HG03060 (cell line): Measurements from ENCODE around the gene EDDM3A.
"Not testable (repeated sequence)": the region's sequence is repeated elsewhere in the genome, so short reads cannot be mapped to it uniquely, and the experiment has no call there.

ENCODE experiments used
- ATAC-seq: cut with Tn5 transposase; IDR thresholded peaks from one replicate; pipeline ENCODE4 v1.9.1; 2021; ENCODE audit warnings: low read depth, moderate number of reproducible peaks; ENCODE audit not compliant: unreplicated experiment

The EDDM3A gene, protein sequence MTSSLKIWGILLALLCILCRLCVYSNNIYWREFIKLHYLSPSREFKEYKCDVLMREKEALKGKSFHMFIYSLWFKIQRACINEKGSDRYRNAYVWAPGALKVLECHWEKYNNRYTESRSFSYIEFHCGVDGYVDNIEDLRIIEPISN

GRCh38 chr14:20745571-20746358 is at the start of gene EDDM3A:
TSS of gene EDDM3A (plus strand) at chr14:20745887. CDS start at chr14:20747581, 1,694 bp downstream.
- ATAC-seq = no peak

- ATAC-seq = no peak
Measured at GRCh38 chr14:20696764-20697163, 48.9 kb upstream of the EDDM3A start.

DNA sequence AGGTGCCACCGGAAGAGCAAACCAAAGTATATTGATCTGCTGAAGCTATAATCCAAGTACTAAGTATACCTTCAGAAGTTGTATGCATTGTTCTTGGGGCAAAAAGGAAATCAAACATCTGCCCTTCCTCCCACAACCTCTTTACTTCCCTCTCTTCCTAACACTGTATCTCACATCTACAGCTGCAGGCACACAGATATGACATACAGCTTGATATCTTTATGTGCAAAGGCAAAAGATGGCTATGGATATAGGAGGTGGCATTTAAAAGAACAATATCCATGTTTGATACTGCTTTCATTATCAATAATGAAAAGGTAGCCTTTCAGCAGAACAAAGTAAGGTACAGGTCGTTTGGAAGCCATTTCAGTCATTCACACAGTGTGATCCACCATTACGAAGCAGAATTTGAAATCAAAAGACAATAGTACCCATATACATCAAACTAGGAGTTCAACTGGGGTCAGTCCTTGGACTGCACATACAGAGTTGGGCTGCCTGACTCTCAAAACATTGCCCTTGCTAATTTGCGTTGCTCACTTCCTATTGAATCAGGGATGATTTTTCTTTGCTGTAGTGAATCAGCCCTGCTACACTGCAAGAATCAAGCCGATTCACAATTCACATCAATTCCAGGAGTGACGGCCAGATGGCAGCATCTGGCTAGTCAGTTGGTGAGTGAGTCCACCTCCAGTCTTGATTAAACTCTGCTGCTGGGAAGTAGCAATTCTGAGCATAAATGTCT is 48.2 kb upstream of the EDDM3A start:
- ATAC-seq = no peak

- ATAC-seq = no peak
Measured at GRCh38 chr14:20698018-20698329, 47.7 kb upstream of the EDDM3A start.

GRCh38 chr14:20698934-20699333 is 46.8 kb upstream of the EDDM3A start:
- ATAC-seq = no peak

- no peak for ATAC-seq
Measured at GRCh38 chr14:20699931-20700330, 45.8 kb upstream of the EDDM3A start.

DNA sequence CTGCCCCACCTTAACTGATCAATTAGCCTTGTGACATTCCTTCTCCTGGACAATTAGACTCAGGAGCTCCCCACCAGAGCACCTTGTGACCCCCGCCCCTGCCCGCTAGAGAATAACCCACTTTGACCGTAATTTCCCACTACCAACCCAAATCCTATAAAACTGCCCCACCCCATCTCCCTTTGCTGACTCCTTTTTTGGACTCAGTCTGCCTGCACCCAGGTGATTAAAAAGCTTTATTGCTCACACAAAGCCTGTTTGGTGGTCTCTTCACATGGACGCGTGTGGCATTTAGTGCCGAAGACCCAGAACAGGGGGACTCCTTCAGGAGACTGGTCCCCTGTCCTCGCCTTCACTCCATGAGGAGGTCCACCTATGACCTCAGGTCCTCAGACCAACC is 44.7 kb upstream of the EDDM3A start:
- ATAC-seq = not testable (repeated sequence)

DNA sequence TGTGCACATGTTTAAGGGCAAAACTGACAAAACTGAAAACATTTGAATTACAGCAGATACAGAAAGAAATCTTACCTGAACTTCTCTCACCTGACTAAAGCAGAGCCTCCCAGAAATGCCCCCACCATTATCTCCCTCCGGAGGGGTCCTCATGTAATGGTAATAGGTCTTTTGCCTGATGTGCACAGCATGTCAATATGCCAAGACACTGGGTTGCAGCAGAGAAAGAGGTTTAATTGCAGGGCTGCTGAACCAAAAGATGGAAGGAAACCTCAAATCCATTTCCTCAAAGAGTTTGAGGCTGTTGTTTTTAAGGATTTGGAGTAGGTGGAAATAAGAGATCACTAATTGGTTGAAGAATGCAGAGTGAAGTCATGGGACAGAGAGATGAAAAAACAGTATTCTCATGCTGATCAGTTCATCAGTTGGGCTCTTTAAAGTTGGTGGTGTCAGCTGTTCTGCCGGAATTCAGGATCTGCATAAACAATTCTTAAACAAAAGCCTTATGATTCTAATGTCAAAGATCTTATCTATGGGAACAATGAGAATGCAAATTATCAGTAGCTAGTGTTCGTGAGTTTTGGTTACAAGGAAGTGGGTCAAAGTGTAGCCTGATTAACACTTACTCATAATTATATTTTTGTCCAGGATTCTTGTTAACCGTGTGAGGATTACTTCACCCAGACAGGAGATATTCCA is 38.9 kb upstream of the EDDM3A start:
- no peak for ATAC-seq

DNA sequence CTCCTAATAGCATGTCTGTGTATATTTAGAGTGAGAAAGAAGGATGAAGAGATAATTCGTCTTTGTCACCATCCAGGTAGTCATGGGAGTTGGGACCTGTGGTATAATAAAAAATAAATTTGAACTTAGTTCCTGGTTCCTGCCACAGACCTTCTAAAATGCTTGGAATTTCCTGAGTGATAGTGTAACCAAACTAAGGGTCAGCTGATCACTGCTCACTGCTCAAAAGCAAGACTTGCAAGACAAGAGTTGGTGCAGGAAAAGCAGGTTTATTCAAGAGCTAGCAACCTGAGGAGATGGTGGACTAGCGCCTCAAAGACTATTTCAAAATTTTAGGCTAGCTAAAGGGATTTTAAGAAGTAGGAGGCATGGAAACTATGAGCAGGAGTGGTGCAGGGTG is 38.1 kb upstream of the EDDM3A start:
- no peak for ATAC-seq

DNA sequence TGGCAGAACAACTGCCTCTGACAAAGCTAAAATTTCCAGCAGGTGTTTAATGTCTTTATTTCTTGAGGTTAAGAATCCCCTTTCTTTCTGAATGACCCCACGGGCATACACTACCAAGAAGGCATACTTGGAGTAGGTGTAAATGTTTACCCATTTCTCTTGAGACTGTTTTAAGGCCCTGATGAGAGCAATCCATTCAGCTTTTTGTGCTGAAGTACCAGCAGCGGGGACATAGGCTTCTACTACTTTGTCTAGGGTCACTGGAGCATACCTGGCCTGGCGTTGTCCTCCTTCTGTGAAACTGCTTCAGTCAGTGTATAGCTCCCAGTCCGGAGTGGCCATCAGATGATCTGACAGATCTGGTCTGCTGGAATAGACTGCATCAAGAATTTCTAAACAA is 34.4 kb upstream of the EDDM3A start:
- ATAC-seq = no peak

DNA sequence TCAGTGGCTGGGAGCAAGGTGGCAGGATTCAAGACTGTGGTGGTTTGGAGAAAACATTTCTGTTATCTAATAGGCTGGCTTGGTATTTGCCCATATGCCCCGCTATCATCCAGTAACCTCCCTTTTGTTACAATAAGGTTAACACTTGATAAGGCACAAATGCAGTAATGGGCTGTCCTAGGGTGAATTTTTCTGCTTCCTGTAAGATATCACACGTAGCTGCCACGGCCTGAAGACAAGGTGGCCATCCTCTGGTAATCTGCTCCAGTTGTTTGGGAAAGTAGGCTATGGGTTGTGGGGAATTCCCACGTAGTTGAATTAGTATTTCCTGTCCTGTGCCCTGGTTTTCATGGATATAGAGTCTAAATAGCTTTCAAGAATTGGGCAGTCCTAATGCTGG is 34.0 kb upstream of the EDDM3A start:
- ATAC-seq = no peak

GRCh38 chr14:20712904-20713303 is 32.8 kb upstream of the EDDM3A start:
- no peak for ATAC-seq

DNA sequence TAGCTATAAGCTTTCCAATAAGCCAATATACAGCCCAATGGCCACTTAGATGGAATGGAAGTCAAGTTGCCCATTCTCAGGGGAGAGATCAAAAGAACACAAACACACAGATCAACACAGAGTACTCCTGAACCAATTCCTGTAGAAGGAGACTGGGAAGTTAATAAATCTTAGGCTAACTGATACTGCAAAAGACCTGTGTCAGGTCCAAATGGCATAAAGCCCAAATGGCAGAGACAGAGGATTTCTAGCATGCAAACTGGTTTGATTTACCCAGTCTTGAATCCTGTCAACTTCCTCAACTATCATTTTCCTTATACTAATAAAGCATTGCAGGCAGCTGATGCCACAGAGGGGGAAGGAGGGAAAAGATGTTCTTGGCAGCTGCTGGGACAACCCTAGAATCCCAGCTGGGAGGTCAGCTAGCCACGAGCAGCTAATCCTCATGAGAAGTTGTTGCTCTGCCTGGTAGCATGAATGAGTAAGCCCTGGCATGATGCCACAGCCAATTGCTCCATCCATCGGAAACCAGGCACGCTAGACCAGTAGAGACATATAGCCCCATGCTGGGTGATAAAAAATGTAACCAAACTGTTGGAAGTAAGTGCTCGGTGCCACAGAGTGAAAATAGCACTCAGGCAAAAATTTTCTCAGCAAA is 31.0 kb upstream of the EDDM3A start:
- ATAC-seq = no peak

- no peak for ATAC-seq
Measured at GRCh38 chr14:20719777-20720176, 25.9 kb upstream of the EDDM3A start.

DNA sequence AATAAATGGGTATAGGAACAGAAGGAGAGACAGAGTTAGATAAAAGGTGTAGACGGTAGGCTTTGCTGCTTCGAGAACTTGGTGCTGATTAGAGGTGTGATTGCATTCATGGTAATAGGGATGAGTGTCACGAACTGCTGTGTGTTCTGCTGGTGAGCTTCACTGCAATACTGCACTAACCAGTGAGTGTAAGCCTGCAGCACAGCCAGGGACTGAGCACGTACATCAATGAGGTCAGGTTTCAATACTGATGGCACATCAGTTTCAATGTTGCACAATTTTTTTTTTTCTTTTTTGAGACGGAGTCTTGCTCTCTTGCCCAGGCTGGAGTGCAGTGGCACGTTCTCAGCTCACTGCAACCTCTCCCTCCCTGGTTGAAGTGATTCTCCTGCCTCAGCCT is 24.9 kb upstream of the EDDM3A start:
- no peak for ATAC-seq

GRCh38 chr14:20722016-20722415 is 23.7 kb upstream of the EDDM3A start:
- no peak for ATAC-seq

- ATAC-seq = no peak
Measured at GRCh38 chr14:20723488-20723887, 22.2 kb upstream of the EDDM3A start.

- ATAC-seq = not testable (repeated sequence)
Measured at GRCh38 chr14:20726121-20726520, 19.6 kb upstream of the EDDM3A start.

DNA sequence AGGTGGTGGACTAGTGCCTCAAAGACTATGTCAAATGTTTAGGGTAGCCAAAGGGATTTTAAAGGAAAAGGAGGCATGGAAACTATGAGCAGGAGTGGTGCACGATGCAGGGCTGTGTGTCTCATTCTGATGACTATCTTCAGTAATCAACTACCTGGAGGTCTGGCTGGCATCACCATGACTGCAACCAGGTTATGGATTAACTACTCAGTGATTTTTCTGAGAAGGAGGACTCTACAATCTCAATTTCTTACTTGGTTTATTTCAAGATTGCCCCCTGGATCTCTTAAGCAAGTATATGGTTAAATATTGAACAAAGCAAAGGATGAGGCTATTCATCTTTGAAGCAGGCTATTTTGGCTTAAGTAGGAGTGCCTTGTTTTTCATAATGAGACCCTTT is 19.2 kb upstream of the EDDM3A start:
- no peak for ATAC-seq

- no peak for ATAC-seq
Measured at GRCh38 chr14:20730891-20731290, 14.8 kb upstream of the EDDM3A start.

GRCh38 chr14:20732477-20732876 is 13.2 kb upstream of the EDDM3A start:
- no peak for ATAC-seq
